GM12875 (cell line): ENCODE measurements around the gene YAE1.

Experiments used
- H3K4me3 ChIP-seq: one replicate; pipeline ENCODE4 v1.5.1; 2011; ENCODE audit warnings: low read depth, low read length, control low read depth
- CTCF ChIP-seq: IDR thresholded peaks from 2 replicates; pipeline ENCODE4 v1.5.1; 2011; ENCODE audit warnings: low read depth, mild to moderate bottlenecking, control low read depth, inconsistent platforms, low read length, moderate library complexity, borderline replicate concordance; ENCODE audit not compliant: insufficient read depth

Gene YAE1

GRCh38 chr7:39620486-39620885 lies 54.3 kb downstream of the YAE1 start:
- H3K4me3 ChIP-seq = no peak overlapping the region
- TF ChIP-seq CTCF = no peak

- TF ChIP-seq CTCF = no peak
- H3K4me3 ChIP-seq = no peak overlapping the region
Observed at GRCh38 chr7:39621261-39621660, 55.1 kb downstream of the YAE1 start.

GRCh38 chr7:39621784-39622411 lies 55.7 kb downstream of the YAE1 start:
- H3K4me3 ChIP-seq = no peak overlapping the region
- no peak for TF ChIP-seq CTCF
